Loucy (cell line): ENCODE measurements around the gene CACNA2D1.

Source experiments
- H2AFZ ChIP-seq: fragments of 200-600 bp; sonication (generic); 2 replicates; pipeline ENCODE4 v1.6.0; 2016; ENCODE audit warnings: antibody characterized with exemption, mild to moderate bottlenecking, low read length, moderate library complexity
- H3F3A ChIP-seq: fragments of 200-600 bp; 2 replicates; pipeline ENCODE4 v1.6.0; 2016; ENCODE audit warnings: antibody characterized with exemption, low read depth, mild to moderate bottlenecking
- H3K27me3 ChIP-seq: fragments of 200-600 bp; sonication (generic); 2 replicates; pipeline ENCODE4 v1.6.1; 2014; ENCODE audit warnings: low read length, mild to moderate bottlenecking; ENCODE audit not compliant: insufficient read depth, poor library complexity, severe bottlenecking
- H3K36me3 ChIP-seq: fragments of 200-600 bp; sonication (generic); 2 replicates; pipeline ENCODE4 v1.6.1; 2016; ENCODE audit warnings: low read length; ENCODE audit not compliant: insufficient read depth
- H3K4me1 ChIP-seq: fragments of 200-600 bp; sonication (generic); 2 replicates; pipeline ENCODE4 v1.5.1; 2014; ENCODE audit warnings: low read length, mild to moderate bottlenecking; ENCODE audit not compliant: insufficient read depth, poor library complexity, severe bottlenecking
- H3K4me2 ChIP-seq: fragments of 200-600 bp; sonication (generic); 2 replicates; pipeline ENCODE4 v1.6.0; 2014; ENCODE audit warnings: antibody characterized with exemption, low read length, low read depth, mild to moderate bottlenecking; ENCODE audit not compliant: poor library complexity, severe bottlenecking
- H3K4me3 ChIP-seq: fragments of 200-600 bp; sonication (generic); 2 replicates; pipeline ENCODE4 v1.5.1; 2014; ENCODE audit warnings: low read length, mild to moderate bottlenecking, mixed read lengths; ENCODE audit not compliant: poor library complexity, severe bottlenecking
- H3K79me2 ChIP-seq: fragments of 200-600 bp; sonication (generic); 2 replicates; pipeline ENCODE4 v1.6.1; 2014; ENCODE audit warnings: low read length; ENCODE audit not compliant: insufficient read depth
- H3K9ac ChIP-seq: fragments of 200-600 bp; sonication (generic); 2 replicates; pipeline ENCODE4 v1.6.0; 2014; ENCODE audit warnings: mild to moderate bottlenecking, low read depth, low read length, moderate library complexity; ENCODE audit not compliant: poor library complexity, severe bottlenecking
- H3K9me2 ChIP-seq: fragments of 200-600 bp; sonication (generic); replicated peaks from 2 replicates; pipeline ENCODE4 v1.6.1; 2016; ENCODE audit warnings: low read depth, low read length, mixed read lengths
- H3K9me3 ChIP-seq: fragments of 200-600 bp; sonication (generic); 2 replicates; pipeline ENCODE4 v1.6.1; 2014; ENCODE audit warnings: mild to moderate bottlenecking, antibody characterized with exemption, low read length, low read depth; ENCODE audit not compliant: insufficient read depth
- H4K20me1 ChIP-seq: fragments of 200-600 bp; sonication (generic); 2 replicates; pipeline ENCODE4 v1.6.0; 2014; ENCODE audit warnings: antibody characterized with exemption, low read length, mild to moderate bottlenecking; ENCODE audit not compliant: insufficient read depth, poor library complexity, severe bottlenecking
- EZH2phosphoT487 ChIP-seq: fragments of 200-600 bp; IDR thresholded peaks from 2 replicates; pipeline ENCODE4 v1.6.1; 2018; ENCODE audit warnings: antibody characterized with exemption, mild to moderate bottlenecking, moderate library complexity, borderline replicate concordance
- TF ChIP-seq, protein P1 (sequence below): fragments of 200-600 bp; sonication (generic); conservative IDR thresholded peaks from 2 replicates; pipeline ENCODE4 v1.5.1; 2014; ENCODE audit warnings: mild to moderate bottlenecking, antibody characterized with exemption, low read length

Gene CACNA2D1

GRCh38 chr7:82375129-82375528, 68.4 kb downstream of the CACNA2D1 start:
- no peaks in the 10 kb centered on the region for H3K79me2 ChIP-seq
- H3F3A ChIP-seq: no peaks in the 10 kb centered on the region
- TF ChIP-seq EZH2phosphoT487: no peak
- TF ChIP-seq, protein P1, sequence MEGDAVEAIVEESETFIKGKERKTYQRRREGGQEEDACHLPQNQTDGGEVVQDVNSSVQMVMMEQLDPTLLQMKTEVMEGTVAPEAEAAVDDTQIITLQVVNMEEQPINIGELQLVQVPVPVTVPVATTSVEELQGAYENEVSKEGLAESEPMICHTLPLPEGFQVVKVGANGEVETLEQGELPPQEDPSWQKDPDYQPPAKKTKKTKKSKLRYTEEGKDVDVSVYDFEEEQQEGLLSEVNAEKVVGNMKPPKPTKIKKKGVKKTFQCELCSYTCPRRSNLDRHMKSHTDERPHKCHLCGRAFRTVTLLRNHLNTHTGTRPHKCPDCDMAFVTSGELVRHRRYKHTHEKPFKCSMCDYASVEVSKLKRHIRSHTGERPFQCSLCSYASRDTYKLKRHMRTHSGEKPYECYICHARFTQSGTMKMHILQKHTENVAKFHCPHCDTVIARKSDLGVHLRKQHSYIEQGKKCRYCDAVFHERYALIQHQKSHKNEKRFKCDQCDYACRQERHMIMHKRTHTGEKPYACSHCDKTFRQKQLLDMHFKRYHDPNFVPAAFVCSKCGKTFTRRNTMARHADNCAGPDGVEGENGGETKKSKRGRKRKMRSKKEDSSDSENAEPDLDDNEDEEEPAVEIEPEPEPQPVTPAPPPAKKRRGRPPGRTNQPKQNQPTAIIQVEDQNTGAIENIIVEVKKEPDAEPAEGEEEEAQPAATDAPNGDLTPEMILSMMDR: no peak
- no peak overlapping the region for H3K4me2 ChIP-seq
- no peak overlapping the region for H3K4me3 ChIP-seq
- no peaks in the 10 kb centered on the region for H3K9me2 ChIP-seq
- no peaks in the 10 kb centered on the region for H3K4me1 ChIP-seq
- H2AFZ ChIP-seq: no peak overlapping the region
- no peaks in the 10 kb centered on the region for H3K36me3 ChIP-seq
- H4K20me1 ChIP-seq: no peaks in the 10 kb centered on the region
- no peak overlapping the region for H3K9ac ChIP-seq
- no peaks in the 10 kb centered on the region for H3K9me3 ChIP-seq
- H3K27me3 ChIP-seq: no peaks in the 10 kb centered on the region

DNA sequence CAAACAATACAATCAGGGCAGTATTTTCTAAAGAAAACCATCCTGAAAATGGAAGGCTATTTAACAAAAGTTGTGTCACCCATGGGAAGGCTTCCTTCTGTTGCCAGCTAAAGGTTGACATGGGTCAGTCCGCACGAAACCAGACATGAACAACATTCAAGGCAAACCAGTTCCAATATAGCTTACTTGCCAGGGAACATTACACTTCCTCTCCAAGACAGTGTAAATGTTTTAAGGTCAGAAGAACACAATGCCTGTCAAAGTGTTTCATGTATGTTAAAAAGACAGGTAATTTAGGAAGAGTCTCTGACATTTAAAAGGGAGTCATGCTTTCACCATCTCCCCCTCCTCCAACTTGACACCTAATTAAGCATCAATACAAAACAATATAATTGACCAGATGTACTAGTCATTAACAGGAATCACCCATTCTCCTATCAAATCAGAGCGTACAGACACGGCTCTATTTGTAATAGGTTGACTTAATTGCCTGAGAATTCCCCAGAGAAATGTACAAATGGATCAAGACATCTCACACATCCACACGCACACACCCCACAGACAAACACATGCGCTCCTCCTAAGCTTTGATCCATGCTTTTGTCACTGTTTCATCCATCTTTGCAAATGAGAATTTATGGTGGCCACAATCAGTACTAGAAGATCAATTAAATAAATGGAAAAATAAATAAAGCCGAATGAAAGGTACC, 69.5 kb downstream of the CACNA2D1 start:
- no peaks in the 10 kb centered on the region for H3K79me2 ChIP-seq
- H3K4me2 ChIP-seq: no peak overlapping the region
- TF ChIP-seq, protein P1: no peak
- no peak for TF ChIP-seq EZH2phosphoT487
- H3K4me1 ChIP-seq: no peaks in the 10 kb centered on the region
- H3K9me3 ChIP-seq: no peaks in the 10 kb centered on the region
- no peak overlapping the region for H3K9ac ChIP-seq
- H2AFZ ChIP-seq: no peak overlapping the region
- no peaks in the 10 kb centered on the region for H3K9me2 ChIP-seq
- H3K36me3 ChIP-seq: no peaks in the 10 kb centered on the region
- H3F3A ChIP-seq: no peaks in the 10 kb centered on the region
- H4K20me1 ChIP-seq: no peaks in the 10 kb centered on the region
- H3K27me3 ChIP-seq: no peaks in the 10 kb centered on the region
- H3K4me3 ChIP-seq: no peak overlapping the region

GRCh38 chr7:82364671-82365070, 78.9 kb downstream of the CACNA2D1 start:
- no peaks in the 10 kb centered on the region for H3F3A ChIP-seq
- H3K9ac ChIP-seq: no peak overlapping the region
- no peak overlapping the region for H2AFZ ChIP-seq

More at GRCh38 chr7:82364671-82365070, 78.9 kb downstream of the CACNA2D1 start:
- no peaks in the 10 kb centered on the region for H4K20me1 ChIP-seq
- H3K4me3 ChIP-seq: no peak overlapping the region
- TF ChIP-seq, protein P1: no peak
- no peak for TF ChIP-seq EZH2phosphoT487
- H3K36me3 ChIP-seq: no peaks in the 10 kb centered on the region
- no peaks in the 10 kb centered on the region for H3K27me3 ChIP-seq
- no peak overlapping the region for H3K4me2 ChIP-seq
- no peaks in the 10 kb centered on the region for H3K9me3 ChIP-seq
- H3K4me1 ChIP-seq: no peaks in the 10 kb centered on the region
- H3K9me2 ChIP-seq: no peaks in the 10 kb centered on the region
- no peaks in the 10 kb centered on the region for H3K79me2 ChIP-seq
